Eye (tissue), 1 donor: ENCODE measurements around the gene FKBP5.
A peak's percentile ranks its signal among the peaks of the same experiment; 100 is the strongest.
"Not testable (repeated sequence)": the region's sequence is repeated elsewhere in the genome, so short reads cannot be mapped to it uniquely, and the experiment has no call there.

ENCODE experiments used
- DNase-seq: peaks from one replicate; pipeline ENCODE4 v3.0.0-alpha.2; 2015

FKBP5 gene

GRCh38 chr6:35607517-35608233 lies 81.0 kb downstream of the FKBP5 start:
- no peak for DNase-seq

- no peak for DNase-seq
Measured at GRCh38 chr6:35605600-35605999, 83.1 kb downstream of the FKBP5 start.

- DNase-seq: no peak
Measured at GRCh38 chr6:35603326-35604202, 85.2 kb downstream of the FKBP5 start.

GRCh38 chr6:35602133-35602946 lies 86.4 kb downstream of the FKBP5 start:
- peak; percentile 28 for DNase-seq

- peak; percentile 58 for DNase-seq
Measured at GRCh38 chr6:35601331-35602132, 87.2 kb downstream of the FKBP5 start.

GRCh38 chr6:35600659-35601125 lies 88.0 kb downstream of the FKBP5 start:
- no peak for DNase-seq

- no peak for DNase-seq
Measured at GRCh38 chr6:35599761-35600658, 88.7 kb downstream of the FKBP5 start.

GRCh38 chr6:35598621-35599020 lies 90.1 kb downstream of the FKBP5 start:
- not testable (repeated sequence) for DNase-seq

GRCh38 chr6:35596448-35597442 lies 92.0 kb downstream of the FKBP5 start:
- no peak for DNase-seq

GRCh38 chr6:35594503-35595186 lies 94.1 kb downstream of the FKBP5 start:
- no peak for DNase-seq

- no peak for DNase-seq
Measured at GRCh38 chr6:35592178-35592577, 96.5 kb downstream of the FKBP5 start.

GRCh38 chr6:35590622-35591066 lies 98.1 kb downstream of the FKBP5 start:
- DNase-seq: no peak

- DNase-seq: no peak
Measured at GRCh38 chr6:35589904-35590303, 98.8 kb downstream of the FKBP5 start.

- DNase-seq: no peak
Measured at GRCh38 chr6:35589201-35589739, 99.4 kb downstream of the FKBP5 start.

- DNase-seq: no peak
Measured at GRCh38 chr6:35587167-35587566, 101.5 kb downstream of the FKBP5 start.

GRCh38 chr6:35586542-35586941 lies 102.2 kb downstream of the FKBP5 start:
- DNase-seq: no peak

- no peak for DNase-seq
Measured at GRCh38 chr6:35585658-35586057, 103.1 kb downstream of the FKBP5 start.

- peak; percentile 92 for DNase-seq
Measured at GRCh38 chr6:35583893-35584688, 104.6 kb downstream of the FKBP5 start.
